Activated T-cell treated with anti-CD3 and anti-CD28 coated beads, Interleukin-2, amount 50 U/mL, for 1 hour (primary cell): ENCODE measurements around the gene HOXA11.

Experiments
- DNase-seq: peaks from one replicate; pipeline ENCODE4 v3.0.0-alpha.2; 2020

Gene HOXA11

GRCh38 chr7:27185013-27185853, at the start of gene HOXA11:
Gene HOXA11, minus strand, starts transcription at chr7:27185232. Its CDS starts 88 bp downstream, at chr7:27185144.
- DNase-seq, result peak; percentile 26

GRCh38 chr7:27229448-27229847, 44.4 kb upstream of the HOXA11 start:
- no peak for DNase-seq

DNA sequence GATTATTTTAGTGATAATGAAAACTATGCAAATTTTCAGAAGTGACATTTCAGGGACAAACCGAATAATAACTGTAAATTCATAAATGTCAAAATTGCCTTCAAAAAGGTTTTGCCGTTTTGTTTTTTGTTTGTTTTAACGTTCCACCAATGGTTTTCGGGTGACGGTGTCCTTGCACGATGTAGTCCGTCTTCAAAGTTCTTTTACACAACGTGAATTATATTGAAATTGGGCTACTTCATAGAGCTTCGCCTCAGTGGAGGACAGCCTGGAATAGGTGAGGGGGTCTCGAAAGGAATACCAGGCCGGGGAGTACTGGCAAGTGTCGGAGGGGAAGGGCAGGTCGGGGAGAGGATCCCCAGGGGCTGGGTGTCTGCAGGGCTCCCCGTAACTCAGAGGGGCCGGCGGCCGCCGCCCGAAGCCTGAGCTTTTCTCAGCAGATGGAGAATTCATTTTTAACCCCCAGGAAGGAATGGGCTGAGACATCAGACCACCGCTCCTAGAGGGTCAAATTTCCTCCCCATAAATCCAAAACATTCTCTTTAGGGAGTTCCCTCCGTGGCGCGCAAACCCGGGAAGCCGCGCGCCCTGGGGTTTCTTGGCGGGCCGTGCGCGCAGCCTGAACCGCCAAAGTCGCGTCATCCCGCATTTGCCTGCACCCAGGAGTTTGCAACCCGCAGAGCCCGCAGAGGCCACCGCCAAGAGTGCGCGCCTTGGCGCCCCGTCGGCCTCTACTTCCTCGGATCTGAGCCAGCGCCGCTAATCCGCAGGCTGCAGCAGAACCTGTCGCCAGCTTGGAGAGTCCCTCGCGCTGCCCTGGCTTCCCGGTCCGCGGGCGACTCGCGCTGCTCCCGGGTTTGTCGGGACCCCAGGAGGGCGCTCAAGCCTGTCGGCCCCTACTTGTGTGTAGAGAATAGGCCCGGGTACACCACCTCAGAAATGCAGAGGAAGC, 40.2 kb upstream of the HOXA11 start:
- no peak for DNase-seq

DNA sequence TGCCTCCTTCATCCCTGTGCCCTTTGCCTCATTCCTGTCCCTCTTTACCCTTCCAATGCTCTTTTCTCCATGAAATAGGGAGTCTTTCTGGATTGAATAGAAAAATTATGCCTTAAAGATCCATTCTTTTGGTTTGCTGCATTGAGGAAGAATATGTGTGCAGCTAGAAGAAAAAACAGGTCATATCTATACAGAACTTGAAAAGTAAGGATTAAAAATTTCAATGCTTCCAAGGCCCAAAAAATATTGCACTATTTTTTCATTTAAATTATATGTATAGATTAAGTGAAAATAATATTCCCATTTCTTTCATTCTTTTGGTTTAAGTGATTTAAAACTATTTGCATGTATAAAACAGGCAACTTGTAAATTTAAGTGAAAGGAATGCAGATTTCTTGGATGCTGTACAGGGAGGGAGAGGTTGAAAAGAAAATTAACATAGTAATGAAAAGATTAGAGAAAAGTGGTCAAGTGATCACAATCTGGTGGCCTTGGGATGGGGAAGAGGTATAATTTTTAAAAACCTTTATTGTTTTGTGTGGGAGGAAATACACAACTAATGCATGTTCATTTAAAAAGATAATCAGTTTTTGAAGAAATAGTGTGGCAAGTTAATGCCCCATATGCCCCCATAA, 39.0 kb upstream of the HOXA11 start:
- no peak for DNase-seq

DNA sequence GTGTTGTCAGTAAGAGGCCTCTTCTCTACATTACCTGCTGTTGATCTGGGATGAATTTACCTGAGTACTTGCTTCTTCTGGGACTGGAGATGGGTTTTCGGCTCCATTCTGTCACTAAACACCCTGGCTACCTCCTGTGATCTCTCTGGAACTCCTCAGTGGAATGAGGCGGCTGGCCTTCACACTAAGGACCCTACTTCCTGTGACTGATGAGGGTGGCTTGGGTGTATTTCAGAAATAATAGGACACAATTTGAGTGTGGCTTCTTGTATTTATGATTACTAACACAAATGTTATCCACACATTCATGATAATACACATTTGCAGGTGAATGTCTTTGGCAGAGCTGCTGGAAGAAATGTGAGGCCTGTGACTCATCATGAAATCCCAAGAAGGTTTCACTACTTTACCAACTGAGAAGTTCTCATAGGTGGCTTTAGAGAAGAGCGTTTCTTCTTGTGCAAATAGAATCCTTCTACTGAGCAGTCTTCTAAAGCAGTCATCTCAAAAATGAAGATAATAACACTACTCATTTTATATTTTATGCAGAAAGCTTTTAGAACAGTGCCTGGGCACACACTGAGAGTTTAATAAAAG, 36.3 kb upstream of the HOXA11 start:
- DNase-seq, result no peak

- no peak for DNase-seq
Measured at GRCh38 chr7:27220440-27220955, 35.5 kb upstream of the HOXA11 start.

GRCh38 chr7:27219821-27220220, 34.8 kb upstream of the HOXA11 start:
- no peak for DNase-seq

DNA sequence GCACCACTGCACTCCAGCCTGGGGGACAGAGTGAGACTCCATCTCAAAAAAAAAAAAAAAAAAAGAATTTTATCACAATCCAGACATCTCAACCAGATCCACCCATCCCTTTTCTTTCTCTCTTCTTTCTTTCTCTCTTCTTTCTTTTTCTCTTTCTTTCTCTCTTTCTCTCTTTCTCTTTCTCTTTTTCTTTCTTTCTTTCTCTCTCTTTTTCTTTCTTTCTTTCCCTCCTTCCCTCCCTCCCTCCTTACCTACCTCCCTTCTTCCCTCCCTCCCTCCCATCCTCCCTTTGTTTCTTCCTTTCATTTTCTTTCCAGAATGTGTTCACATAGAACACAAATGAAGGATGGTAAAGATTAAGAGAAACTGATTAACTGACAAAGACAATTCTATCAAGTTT, 32.9 kb upstream of the HOXA11 start:
- no peak for DNase-seq

- no peak for DNase-seq
Measured at GRCh38 chr7:27215356-27215755, 30.3 kb upstream of the HOXA11 start.

DNA sequence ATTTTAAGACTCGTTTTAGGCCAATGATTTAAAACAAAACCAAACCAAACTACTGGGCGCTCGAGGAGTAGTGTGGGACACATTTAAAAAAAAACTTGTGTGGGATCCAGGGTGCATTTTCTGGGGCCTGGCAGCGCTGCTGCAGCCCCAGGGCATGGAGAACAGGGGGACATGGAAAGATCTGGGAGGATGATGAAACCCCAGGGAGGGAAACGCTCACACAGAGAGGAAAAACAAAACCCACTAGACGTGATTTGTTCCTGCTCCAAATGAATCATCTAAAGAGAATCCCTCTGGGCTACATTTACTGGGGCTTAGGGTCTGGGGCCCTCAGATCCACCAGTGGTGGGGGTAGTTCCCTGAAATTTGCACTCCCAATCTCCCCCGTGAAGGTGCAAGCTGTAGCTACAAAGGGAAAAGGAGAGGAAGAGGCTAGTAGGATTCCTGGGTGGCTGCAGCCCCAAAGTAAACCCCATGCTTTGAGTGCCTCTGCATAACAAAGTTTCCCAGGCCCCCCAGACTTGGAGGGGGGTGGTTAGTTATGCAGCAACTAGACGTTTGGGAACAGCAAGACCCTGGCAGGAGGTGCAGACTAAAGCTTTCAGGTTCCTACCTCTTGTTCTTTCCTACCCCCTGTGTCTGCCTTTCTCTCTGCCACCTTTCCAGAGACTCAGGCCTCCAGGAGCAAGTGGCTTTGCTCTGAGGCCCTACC, 29.4 kb upstream of the HOXA11 start:
- no peak for DNase-seq

- no peak for DNase-seq
Measured at GRCh38 chr7:27213433-27214238, 28.6 kb upstream of the HOXA11 start.

DNA sequence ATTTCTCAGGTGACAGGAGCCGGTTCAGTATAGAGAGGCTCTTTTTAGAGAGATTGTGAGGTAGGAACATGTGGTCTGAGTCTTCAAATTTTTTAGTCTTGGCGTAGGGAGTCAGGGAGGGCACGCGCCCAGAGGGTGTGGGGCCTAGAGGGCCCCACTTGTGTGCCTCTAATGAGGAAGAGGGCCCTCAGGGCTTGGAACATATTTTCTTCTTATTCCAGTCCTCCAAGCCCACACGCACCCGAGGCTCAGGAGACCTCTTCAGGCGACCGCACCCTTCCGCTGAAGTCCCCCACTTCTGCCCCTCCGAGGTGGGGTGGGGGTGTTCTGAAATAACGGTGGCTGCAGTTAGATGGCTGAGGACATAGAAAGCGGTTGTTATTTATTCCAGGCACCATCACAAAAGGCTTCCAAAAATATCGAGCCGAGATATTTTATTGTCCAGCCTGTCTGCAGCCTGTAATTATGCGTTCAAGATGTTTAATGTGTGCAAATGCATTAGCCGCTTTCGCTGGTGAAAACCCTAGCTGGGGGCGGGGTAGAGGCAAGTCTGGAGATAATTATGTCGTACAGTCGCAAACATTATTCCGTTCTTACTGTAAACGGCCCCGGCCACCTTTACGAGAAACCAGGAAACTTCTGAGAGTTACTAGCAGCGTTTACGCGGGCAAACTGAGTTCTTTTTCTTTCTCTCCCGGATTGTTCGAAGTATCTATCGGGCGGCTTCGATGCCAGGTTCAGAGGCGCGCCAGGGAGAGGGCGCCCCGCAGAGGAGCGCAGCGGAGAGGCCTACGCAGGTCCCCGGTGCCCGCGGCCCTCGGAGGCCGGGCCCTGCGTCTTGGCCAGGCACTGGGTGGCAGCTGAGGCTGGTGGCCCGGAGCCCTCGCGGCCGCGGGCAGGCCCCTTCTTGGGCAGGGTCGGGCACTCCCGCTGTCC, 27.7 kb upstream of the HOXA11 start:
- DNase-seq, result no peak

DNA sequence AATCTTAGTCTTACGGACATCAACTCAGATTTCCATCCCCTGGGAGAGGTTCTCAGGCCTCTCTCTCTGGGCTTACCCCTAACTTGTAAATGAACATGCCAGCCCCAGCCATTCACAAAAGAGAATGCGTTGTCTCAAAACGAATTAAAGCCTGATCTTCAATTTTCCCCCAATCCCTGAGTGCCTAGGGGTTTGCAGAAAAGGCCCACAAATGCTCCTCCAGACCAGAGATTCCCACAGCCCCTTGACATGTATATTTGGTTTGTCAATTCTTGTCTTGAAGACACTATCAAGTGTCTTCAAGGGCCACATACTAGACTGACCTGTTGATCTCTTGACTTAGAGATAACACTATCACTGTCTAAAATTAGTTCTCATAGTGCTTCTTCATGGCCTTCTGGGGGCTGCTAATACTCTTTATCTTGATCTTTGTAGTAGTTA, 26.8 kb upstream of the HOXA11 start:
- DNase-seq, result no peak

DNA sequence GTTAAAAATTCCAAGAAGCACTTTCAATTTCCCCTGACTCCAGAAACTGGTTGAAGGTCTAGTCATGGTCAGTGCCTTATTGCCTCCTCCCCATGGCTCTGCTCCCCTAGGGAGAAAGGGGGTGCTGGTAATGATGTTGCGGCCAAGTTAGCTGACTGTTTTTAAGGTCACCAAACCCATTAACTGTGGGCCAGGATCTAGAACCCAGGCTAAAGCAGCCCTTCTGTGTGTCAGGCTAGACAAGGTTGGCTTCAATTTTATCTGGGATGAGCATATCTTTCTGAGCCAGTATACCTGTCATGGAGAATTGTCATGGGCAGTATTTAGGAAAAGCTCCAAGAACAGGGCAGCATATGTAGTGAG, 26.0 kb upstream of the HOXA11 start:
- DNase-seq, result no peak

DNA sequence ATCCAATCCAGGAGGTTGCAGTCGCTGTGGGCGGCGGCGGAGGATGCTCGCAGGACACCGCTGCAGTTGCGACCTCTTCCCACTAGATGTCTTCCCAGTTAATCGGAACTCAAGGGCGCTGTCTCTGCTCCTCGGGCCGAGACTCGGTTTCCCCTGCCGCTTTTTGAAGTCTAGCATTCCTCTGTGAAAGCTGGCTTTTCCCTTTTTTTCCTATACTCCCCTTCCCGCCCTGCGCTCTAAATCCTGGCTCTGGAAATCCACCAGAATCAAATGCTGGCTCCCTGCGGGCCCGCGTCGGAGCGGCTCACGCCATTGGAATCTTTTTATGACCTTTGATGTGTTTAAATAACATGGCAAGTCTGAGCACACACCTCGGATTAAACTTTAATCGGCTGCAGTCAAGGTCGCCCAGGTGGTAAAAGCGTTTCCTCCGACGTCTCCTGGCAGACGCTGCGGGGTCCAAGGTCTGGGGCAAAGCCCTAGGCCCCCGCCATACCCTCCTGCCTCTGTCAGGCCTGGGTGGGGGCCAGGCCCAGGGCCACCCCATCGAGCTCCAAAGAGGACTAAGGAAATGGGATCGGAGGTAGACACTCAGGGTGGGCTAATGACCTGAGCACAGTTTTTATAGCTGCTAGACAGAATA, 25.5 kb upstream of the HOXA11 start:
- peak; percentile 53 for DNase-seq

GRCh38 chr7:27209933-27210440, 25.0 kb upstream of the HOXA11 start:
- DNase-seq, result no peak

DNA sequence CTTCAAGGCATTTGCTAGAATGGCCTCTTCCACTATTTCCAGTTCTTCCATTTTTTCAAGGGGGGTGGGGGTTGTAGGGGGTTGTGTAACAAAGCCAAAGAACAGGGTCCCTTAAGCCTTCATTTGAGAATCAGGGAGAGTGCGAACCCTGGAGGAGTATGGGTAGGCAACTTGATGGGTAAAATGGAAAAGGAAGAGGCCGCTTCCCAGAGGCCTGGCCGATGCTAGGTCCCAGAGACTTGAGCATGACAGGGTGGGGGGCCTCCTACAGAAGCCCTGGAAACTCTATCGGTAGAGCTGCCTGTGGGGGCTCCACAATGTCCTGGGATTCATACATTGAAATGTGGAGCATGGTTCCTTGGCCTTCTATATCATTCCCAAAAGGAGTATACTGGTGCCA, 24.0 kb upstream of the HOXA11 start:
- no peak for DNase-seq

- DNase-seq, result no peak
Measured at GRCh38 chr7:27207348-27207985, 22.4 kb upstream of the HOXA11 start.
